HFFc6 (cell line): ENCODE results near the gene DTNBP1. TPM values are rescaled to one million over a fixed set of nuclear protein-coding genes. Genes with fewer than 3 reads are reported as not detected.

ENCODE experiments used
- DNase-seq: peaks from one replicate; pipeline ENCODE4 v3.0.0-alpha.2; 2018
- H3K27ac Mint-ChIP-seq: 2 replicates; pipeline ENCODE4 v1.8.0; 2020; ENCODE audit warnings: mild to moderate bottlenecking, mixed read lengths
- H3K27me3 Mint-ChIP-seq: 2 replicates; pipeline ENCODE4 v1.8.0; 2021; ENCODE audit warnings: mild to moderate bottlenecking, moderate library complexity, mixed read lengths; ENCODE audit not compliant: insufficient read depth
- H3K36me3 Mint-ChIP-seq: 2 replicates; pipeline ENCODE4 v1.8.0; 2021; ENCODE audit warnings: low read depth, mixed read lengths
- H3K4me1 Mint-ChIP-seq: 2 replicates; pipeline ENCODE4 v1.8.0; 2020; ENCODE audit warnings: low read depth, mixed read lengths
- H3K4me3 Mint-ChIP-seq: 2 replicates; pipeline ENCODE4 v1.8.0; 2020; ENCODE audit warnings: mild to moderate bottlenecking, moderate library complexity, mixed read lengths
- H3K9me3 Mint-ChIP-seq: 2 replicates; pipeline ENCODE4 v1.8.0; 2020; ENCODE audit warnings: mild to moderate bottlenecking, mixed read lengths
- total RNA-seq, 6 experiments: library from RNA; stranded (reverse); fragmentation: NEBNext Ultra II Directional; extraction: Animal tissue kit (Norgen Biotek cat#: 25700); gene quantifications; 2 replicates in 1 of 6; 3 replicates in 5 of 6; pipeline ENCODE4 v1.2.3, GENCODE V29; 2021
- TF ChIP-seq, protein P1 (sequence below): fragments of 200-600 bp; sonication (generic); IDR thresholded peaks from 2 replicates; pipeline ENCODE4 v1.5.0; 2021; ENCODE audit warnings: antibody characterized with exemption, mild to moderate bottlenecking

Gene DTNBP1
- total RNA-seq, 6 experiments from 2014 or later: 10.4 to 15.3 (median 13.9) TPM

DNA sequence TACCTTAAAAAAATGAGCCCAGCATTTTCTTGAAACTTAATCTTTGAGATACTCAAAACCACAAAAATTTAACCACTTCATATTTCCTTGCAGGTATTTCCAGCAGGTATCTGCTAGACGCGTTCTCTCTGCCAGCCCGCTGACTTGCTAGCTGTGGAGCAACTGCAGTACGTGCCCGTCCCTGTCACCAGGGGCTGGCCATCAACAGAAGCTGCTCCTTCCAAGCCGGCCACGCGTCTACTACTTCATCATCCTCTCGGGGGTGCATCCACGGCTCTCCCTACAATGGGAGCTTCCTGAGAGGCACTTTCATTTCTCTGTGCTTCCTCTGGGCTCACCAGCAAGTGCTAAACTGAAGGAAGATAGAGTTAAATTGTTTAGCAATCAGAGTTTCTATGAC, 132.4 kb downstream of the DTNBP1 start:
- no peak for DNase-seq
- no peak overlapping the region for H3K4me3 Mint-ChIP-seq

DNA sequence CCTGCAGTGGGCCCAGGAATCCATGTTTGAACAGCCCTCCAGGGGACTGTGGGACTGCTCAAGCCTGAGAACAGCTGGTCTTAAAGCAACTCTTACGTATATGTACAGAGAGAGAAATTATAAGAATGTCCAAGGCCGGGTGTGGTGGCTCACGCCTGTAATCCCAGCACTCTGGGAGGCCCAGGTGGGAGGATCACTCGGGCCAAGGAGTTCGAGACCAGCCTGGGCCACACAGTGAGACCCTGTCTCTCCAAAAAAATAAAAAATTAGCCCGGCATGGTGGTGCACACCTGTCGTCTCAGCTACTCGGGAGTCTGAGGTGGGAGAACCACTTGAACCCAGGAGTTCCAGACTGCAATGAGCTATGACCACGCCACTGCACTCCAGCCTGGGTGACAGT, 134.0 kb downstream of the DTNBP1 start:
- peaks cover 42% of the 10 kb centered on the region for H3K36me3 Mint-ChIP-seq

More for the DNA sequence above, 132.4 kb downstream of the DTNBP1 start:
- Mint-ChIP-seq H3K27me3 (peaks cover 2% of the 10 kb centered on the region), H3K4me1 (peaks cover 19% of the 10 kb centered on the region), H3K36me3 (peaks cover 30% of the 10 kb centered on the region), H3K9me3 (no peaks in the 10 kb centered on the region), H3K27ac (no peak overlapping the region)
- TF ChIP-seq, protein P1, sequence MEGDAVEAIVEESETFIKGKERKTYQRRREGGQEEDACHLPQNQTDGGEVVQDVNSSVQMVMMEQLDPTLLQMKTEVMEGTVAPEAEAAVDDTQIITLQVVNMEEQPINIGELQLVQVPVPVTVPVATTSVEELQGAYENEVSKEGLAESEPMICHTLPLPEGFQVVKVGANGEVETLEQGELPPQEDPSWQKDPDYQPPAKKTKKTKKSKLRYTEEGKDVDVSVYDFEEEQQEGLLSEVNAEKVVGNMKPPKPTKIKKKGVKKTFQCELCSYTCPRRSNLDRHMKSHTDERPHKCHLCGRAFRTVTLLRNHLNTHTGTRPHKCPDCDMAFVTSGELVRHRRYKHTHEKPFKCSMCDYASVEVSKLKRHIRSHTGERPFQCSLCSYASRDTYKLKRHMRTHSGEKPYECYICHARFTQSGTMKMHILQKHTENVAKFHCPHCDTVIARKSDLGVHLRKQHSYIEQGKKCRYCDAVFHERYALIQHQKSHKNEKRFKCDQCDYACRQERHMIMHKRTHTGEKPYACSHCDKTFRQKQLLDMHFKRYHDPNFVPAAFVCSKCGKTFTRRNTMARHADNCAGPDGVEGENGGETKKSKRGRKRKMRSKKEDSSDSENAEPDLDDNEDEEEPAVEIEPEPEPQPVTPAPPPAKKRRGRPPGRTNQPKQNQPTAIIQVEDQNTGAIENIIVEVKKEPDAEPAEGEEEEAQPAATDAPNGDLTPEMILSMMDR: no peak

DNA sequence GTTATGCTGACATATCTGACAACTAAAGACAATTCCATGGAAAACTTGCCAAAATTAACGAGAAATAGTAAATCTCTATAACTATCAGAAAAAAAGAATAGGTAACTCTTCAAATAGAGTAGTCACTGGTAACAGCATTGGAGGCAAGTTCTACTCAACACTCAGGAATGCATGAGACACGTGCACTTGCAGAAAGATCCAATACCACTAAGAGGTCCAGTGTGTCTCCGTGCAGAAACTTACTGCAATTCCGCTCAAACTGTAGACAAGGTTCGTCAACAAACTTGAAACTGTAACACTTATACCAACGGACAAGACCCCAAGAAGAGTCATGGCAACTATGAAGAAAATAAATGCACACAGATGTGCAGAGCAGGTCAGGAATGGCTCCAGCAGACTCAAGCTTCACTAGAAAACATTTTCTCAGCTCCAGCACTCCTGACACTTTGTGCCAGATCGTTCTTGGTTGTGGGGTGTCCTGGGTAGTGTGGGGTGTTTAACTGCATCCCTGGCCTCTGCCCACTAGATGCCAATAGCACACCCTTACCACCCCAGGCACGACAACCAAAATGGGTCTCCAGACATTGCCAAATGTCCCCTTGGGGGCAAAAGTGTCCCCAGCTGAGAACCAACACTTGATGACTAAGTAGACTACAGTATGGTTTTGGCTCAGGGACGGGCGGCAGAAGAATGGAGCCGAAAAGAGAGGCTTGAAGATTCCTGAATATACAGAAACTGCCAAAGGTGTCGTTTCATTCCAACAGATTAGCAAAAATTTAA, 134.8 kb downstream of the DTNBP1 start:
- DNase-seq: no peak
- Mint-ChIP-seq H3K4me1 (peaks cover 11% of the 10 kb centered on the region), H3K27ac (no peak overlapping the region), H3K4me3 (no peak overlapping the region), H3K36me3 (peaks cover 47% of the 10 kb centered on the region), H3K27me3 (peaks cover 2% of the 10 kb centered on the region), H3K9me3 (no peaks in the 10 kb centered on the region)
- TF ChIP-seq, protein P1: no peak

More for the DNA sequence above, 134.0 kb downstream of the DTNBP1 start:
- Mint-ChIP-seq H3K9me3 (no peaks in the 10 kb centered on the region), H3K27me3 (peaks cover 2% of the 10 kb centered on the region), H3K4me1 (peaks cover 16% of the 10 kb centered on the region), H3K27ac (no peak overlapping the region), H3K4me3 (no peak overlapping the region)
- TF ChIP-seq, protein P1: no peak
- DNase-seq: no peak

DNA sequence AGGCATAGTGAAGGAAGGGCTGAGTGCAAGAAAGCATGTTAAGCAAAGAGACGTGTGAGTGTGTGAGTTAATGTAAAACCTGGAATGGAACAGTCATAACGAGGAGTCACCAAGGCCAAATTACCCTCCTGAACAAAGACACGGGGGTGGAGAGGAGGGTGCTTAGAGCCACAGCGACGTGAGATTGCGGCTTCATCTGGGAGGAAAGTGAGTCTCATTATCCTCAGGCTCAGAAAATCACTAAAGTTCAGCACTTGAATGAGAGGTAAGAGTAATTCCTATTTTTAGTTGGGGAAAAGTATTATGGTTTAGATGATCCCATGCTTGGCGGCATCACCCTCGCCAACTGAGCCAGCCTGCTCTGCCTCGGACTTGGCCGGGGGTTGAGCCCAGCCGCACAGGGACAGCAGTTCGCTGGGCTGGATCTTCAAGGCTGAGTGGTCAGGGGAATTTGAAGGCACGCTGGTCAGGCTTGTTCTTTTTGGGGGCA, 136.6 kb downstream of the DTNBP1 start:
- Mint-ChIP-seq H3K4me3 (no peak overlapping the region), H3K4me1 (peaks cover 11% of the 10 kb centered on the region), H3K27me3 (peaks cover 2% of the 10 kb centered on the region), H3K27ac (no peak overlapping the region), H3K36me3 (peaks cover 53% of the 10 kb centered on the region), H3K9me3 (no peaks in the 10 kb centered on the region)
- DNase-seq: no peak
- TF ChIP-seq, protein P1: no peak

DNA sequence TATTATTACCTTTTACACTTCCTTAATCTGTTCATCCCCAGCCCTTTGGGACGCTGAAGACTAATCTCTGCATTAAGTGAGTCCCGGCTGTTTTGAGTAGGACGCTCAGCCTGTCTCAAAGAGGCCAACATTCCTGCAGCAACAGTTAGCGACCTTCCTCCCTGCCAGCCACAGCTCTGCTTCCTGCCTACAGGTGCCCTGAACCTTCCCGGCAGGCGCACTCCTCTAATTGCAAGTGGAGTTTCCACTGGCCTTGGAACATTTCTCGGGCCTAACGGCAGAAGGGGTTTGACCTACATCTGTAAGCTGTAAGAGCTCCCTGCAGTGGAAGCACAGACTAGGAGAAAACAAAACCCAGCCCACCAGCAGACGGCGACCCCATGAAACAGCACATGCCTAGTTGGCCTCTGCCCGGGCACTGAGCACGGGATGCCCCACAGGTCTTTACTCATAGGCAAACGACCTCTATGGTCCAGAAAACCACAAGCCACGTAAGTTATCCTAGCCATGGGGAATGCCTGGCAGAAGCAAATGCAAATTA, 137.9 kb downstream of the DTNBP1 start:
- no peak overlapping the region for H3K4me3 Mint-ChIP-seq
- no peak overlapping the region for H3K27ac Mint-ChIP-seq
- TF ChIP-seq, protein P1: no peak
- peaks cover 4% of the 10 kb centered on the region for H3K27me3 Mint-ChIP-seq
- peaks cover 50% of the 10 kb centered on the region for H3K36me3 Mint-ChIP-seq
- no peaks in the 10 kb centered on the region for H3K9me3 Mint-ChIP-seq
- DNase-seq: no peak
- H3K4me1 Mint-ChIP-seq: peaks cover 11% of the 10 kb centered on the region
